A549 treated with dexamethasone at 1 μM for 4 hours (cell line): ENCODE measurements around the gene TXNL4A. TPM values are rescaled to one million over a fixed set of nuclear protein-coding genes. Genes with fewer than 3 reads are reported as not detected.

Experiments used
- total RNA-seq: library from RNA; stranded (reverse); fragments of 200-300 nt; extraction: Qiagen RNA extraction; gene quantifications from 5 replicates; pipeline ENCODE4 v1.2.3, GENCODE V29; 2022

Gene TXNL4A, protein sequence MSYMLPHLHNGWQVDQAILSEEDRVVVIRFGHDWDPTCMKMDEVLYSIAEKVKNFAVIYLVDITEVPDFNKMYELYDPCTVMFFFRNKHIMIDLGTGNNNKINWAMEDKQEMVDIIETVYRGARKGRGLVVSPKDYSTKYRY
- 94.8 to 140 TPM (median 120 TPM) in 5 replicates for total RNA-seq

DNA sequence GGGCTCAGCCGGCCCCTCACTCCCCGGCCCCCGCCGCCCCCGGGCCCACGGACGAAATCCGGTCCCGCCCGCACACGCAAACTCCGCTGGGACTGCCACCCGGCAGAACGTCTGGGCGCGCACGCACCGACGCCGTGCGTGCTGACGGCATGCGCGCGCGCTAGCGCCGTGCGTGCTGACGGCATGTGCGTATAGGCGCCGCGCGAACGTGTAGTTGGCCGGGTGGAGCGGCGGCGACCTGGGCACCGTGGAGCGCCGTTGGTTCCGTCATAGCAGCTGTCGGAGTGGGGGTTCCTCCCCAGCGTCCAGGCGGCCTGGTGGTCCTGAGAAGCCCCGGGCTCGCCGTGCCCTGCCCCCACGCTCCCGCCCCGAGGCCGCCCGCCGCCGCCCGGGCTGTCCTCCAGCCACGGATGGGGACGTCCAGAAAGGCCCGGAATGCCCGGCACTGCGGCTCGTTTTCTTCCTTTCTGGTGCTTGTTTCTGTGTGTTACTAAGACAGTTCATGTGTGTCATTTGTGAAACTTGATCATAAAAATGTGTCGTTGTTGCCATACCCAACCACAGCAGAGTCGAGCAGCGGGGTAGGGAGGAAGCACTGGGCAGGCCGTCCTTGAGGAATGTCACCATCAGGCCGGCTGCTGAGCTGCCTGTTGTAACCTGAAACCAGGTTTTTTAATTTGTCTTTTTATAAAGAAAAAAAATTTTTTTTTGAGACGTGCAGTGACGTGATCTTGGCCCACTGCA lies at the start of gene TXNL4A:
TXNL4A (minus strand) TSS at position 113 of the 744 bp plus-strand sequence. CDS start 171 bp downstream, outside the sequence.

DNA sequence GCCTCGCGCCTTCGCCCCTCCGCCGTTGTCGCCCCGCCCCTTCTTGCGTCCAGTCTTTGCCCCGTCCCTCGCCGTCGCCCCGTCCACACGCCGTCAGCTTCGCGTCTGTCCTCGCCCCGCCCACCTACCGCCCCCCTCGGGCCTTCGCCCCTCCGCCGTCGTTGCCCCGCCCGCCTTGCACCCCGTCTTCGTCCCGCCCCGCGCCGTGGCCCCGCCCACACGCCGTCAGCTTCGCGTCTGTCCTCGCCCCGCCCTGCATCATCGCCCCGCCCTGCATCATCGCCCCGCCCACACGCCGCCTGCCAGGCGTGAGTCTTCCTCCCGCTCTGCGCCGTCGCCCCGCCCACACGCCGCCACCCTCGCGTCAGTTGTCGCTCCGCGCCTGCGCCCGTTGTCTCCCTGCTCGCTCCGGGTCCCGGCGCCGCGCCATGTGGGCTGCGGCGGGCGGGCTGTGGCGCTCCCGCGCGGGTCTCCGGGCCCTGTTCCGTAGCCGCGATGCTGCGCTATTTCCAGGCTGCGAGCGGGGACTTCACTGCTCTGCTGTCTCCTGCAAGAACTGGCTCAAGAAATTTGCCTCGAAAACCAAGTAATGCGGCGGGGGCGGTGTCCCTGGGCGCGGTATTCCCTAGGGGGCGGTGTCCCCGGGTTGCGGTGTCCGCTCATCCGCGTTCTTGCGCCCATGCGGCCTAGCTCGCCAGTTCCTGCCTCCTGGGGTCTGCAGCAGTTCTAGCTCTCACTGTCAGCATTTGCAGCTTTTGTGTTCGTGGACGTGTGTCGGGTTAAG lies 45.9 kb upstream of the TXNL4A start, which contains the start of gene RBFA:
RBFA (plus strand) TSS at position 367 of the 784 bp plus-strand sequence; CDS start at position 429, 62 bp downstream.

DNA sequence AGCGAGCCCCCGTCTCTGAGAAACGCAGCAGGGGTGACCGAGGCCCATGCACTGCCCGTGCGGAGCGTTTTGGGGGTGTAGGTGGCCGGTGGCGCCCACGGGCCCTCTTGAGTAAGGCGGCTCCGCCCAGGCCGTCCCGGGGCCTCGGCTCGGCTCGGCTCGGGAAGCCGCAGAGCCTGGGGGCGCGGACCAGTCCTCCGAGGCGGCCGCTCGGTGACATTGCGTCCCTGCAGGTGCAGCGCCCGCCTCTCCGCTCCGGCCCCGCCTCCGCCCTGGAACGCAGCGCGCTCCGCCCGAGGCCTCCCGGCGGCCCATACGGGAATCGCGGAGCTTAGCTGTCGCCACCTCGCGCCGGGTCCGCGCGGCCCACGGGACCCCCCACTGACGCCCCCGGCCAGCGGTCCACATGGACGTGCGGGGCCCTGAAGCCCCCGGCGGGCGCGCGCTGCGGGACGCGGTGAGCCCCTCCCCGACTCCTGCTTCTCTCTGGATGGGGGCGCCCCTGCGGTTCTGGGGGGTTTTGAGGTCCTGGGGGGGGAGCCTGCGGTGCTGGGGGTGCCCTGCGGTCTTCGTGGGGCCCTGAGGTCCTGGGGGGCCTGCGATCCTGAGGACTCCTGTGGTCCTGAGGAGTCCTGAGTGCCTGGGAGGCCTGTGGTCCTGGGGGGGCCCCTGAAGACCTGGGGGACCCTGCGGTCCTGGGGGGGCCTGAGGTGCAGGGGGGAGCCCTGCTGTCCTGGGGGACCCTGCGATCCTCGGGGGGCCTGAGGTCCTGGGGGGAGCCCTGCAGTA lies 23.8 kb downstream of the TXNL4A start, which contains the start of gene HSBP1L1:
HSBP1L1 (plus strand) TSS at position 314 of the 789 bp plus-strand sequence; CDS start at position 407, 93 bp downstream.

DNA sequence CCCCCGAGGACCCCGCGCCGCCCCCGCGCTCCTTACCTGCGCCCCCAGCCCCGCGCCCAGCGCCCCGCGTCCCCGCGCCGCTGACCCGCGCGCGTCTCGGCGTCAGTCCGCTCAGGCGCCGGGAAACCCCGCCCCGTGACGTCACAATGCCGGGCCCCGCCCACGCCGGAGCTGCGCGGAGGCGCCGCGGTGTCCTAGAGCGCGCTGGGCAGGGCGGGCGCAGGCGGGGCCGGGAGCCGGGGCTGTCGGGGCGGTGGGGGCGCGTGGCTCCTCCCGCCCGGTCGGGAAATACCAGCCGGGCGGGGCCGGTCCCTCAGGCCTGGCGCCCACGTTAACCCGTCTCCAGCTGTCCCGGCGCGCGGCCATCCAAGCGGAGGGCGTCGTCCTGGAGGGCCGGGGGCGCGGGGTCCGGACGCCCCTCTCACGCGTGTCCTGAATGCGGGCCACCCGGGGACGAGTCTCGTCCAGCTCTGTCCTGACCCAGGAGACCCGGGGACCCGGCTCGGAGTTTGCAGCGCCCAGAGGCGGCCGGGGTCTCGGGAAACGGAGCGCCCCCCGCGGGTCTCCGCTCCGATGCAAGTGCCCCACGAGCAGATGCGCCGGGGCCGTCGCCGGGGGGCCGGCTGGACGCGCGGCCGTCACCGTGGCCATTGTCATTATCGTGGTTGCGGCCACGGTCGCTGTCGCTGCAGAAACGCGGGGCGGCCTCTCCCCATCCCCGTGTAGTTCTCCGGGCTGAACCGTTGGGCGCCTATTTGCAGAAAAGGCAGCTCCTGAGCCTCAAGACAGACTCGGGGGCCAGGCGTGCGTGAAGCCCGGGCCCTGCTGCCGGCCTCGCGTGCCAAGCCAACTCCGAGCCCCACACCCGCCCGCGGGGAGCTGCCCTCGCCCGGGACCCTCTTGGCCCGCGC lies 36.6 kb downstream of the TXNL4A start, which contains the start of gene SLC66A2:
SLC66A2 (minus strand) TSS at position 109 of the 911 bp plus-strand sequence. CDS start 727 bp downstream, outside the sequence.

Other genes starting within 250 kb of the TXNL4A start
- not detected in 5 replicates for gene KCNG2, start 190.6 kb downstream of the TXNL4A start, total RNA-seq
- 14.2 to 19.3 TPM (median 18.1 TPM) in 5 replicates for gene SLC66A2, start 36.9 kb downstream of the TXNL4A start, total RNA-seq
- gene HSBP1L1, start 23.9 kb downstream of the TXNL4A start, total RNA-seq, result 9.7 to 13.3 TPM (median 11.6 TPM) in 5 replicates
- gene RBFA, start 45.9 kb upstream of the TXNL4A start, total RNA-seq, result 28.9 to 34.0 TPM (median 30.3 TPM) in 5 replicates
- gene ADNP2, start 120.7 kb upstream of the TXNL4A start, total RNA-seq, result 11.2 to 14.3 TPM (median 12.7 TPM) in 5 replicates